ENCODE data around the gene DLGAP1. TPM values are rescaled to one million over a fixed set of nuclear protein-coding genes. Genes with fewer than 3 reads are reported as not detected.
"Not testable (repeated sequence)": the region's sequence is repeated elsewhere in the genome, so short reads cannot be mapped to it uniquely, and the experiment has no call there.

The DLGAP1 gene
- total RNA-seq, 2 experiments from 2014 or later = not detected

GRCh38 chr18:4357579-4357978 is 97.5 kb downstream of the DLGAP1 start:
- H3K27me3 Mint-ChIP-seq = peaks cover 3% of the 10 kb centered on the region
- no peak overlapping the region for H3K27ac Mint-ChIP-seq
- DNase-seq = no peak
- peaks cover 13% of the 10 kb centered on the region for H3K9me3 Mint-ChIP-seq
- no peak for ATAC-seq (ENCODE audit: low read depth)
- H3K4me3 Mint-ChIP-seq = no peak overlapping the region
- no peaks in the 10 kb centered on the region for H3K4me1 Mint-ChIP-seq
- no peaks in the 10 kb centered on the region for H3K36me3 Mint-ChIP-seq
- POLR2A ChIA-PET = no interaction called here

GRCh38 chr18:4356929-4357328 is 98.2 kb downstream of the DLGAP1 start:
- H3K36me3 Mint-ChIP-seq = no peaks in the 10 kb centered on the region
- H3K4me1 Mint-ChIP-seq = no peaks in the 10 kb centered on the region
- POLR2A ChIA-PET = no interaction called here
- H3K4me3 Mint-ChIP-seq = no peak overlapping the region
- DNase-seq (no peak), ATAC-seq (ENCODE audit: low read depth) (no peak)
- no peak overlapping the region for H3K27ac Mint-ChIP-seq
- H3K27me3 Mint-ChIP-seq = peaks cover 3% of the 10 kb centered on the region
- H3K9me3 Mint-ChIP-seq = peaks cover 9% of the 10 kb centered on the region

- Mint-ChIP-seq H3K36me3 (no peaks in the 10 kb centered on the region), H3K27me3 (peaks cover 3% of the 10 kb centered on the region), H3K4me1 (no peaks in the 10 kb centered on the region), H3K27ac (no peak overlapping the region), H3K9me3 (peaks cover 4% of the 10 kb centered on the region), H3K4me3 (no peak overlapping the region)
- ATAC-seq (ENCODE audit: low read depth) (no peak), DNase-seq (no peak)
- POLR2A ChIA-PET = no interaction called here
Measured at GRCh38 chr18:4353853-4354418, 101.2 kb downstream of the DLGAP1 start.

GRCh38 chr18:4352746-4353551 is 102.2 kb downstream of the DLGAP1 start:
- H3K4me1 Mint-ChIP-seq = no peaks in the 10 kb centered on the region
- H3K27ac Mint-ChIP-seq = no peak overlapping the region
- H3K9me3 Mint-ChIP-seq = peaks cover 4% of the 10 kb centered on the region
- DNase-seq = no peak
- H3K4me3 Mint-ChIP-seq = no peak overlapping the region
- ATAC-seq (ENCODE audit: low read depth) = no peak
- no peaks in the 10 kb centered on the region for H3K36me3 Mint-ChIP-seq
- POLR2A ChIA-PET = no interaction called here
- peaks cover 3% of the 10 kb centered on the region for H3K27me3 Mint-ChIP-seq

- peaks cover 3% of the 10 kb centered on the region for H3K27me3 Mint-ChIP-seq
- H3K4me1 Mint-ChIP-seq = no peaks in the 10 kb centered on the region
- ATAC-seq (ENCODE audit: low read depth) (no peak), DNase-seq (no peak)
- H3K9me3 Mint-ChIP-seq = no peaks in the 10 kb centered on the region
- no peaks in the 10 kb centered on the region for H3K36me3 Mint-ChIP-seq
- POLR2A ChIA-PET = no interaction called here
- H3K27ac Mint-ChIP-seq = no peak overlapping the region
- H3K4me3 Mint-ChIP-seq = no peak overlapping the region
Measured at GRCh38 chr18:4351005-4351404, 104.1 kb downstream of the DLGAP1 start.

- Mint-ChIP-seq H3K9me3 (peaks cover 9% of the 10 kb centered on the region), H3K4me3 (no peak overlapping the region), H3K27me3 (no peaks in the 10 kb centered on the region), H3K4me1 (no peaks in the 10 kb centered on the region), H3K36me3 (no peaks in the 10 kb centered on the region), H3K27ac (no peak overlapping the region)
- ATAC-seq (ENCODE audit: low read depth) (no peak), DNase-seq (no peak)
- POLR2A ChIA-PET = no interaction called here
Measured at GRCh38 chr18:4335386-4335785, 119.7 kb downstream of the DLGAP1 start.

GRCh38 chr18:4333043-4333442 is 122.1 kb downstream of the DLGAP1 start:
- DNase-seq (no peak), ATAC-seq (ENCODE audit: low read depth) (no peak)
- Mint-ChIP-seq H3K9me3 (peaks cover 9% of the 10 kb centered on the region), H3K4me1 (no peaks in the 10 kb centered on the region), H3K27ac (no peak overlapping the region), H3K36me3 (no peaks in the 10 kb centered on the region), H3K27me3 (no peaks in the 10 kb centered on the region), H3K4me3 (no peak overlapping the region)
- POLR2A ChIA-PET = no interaction called here

GRCh38 chr18:4319738-4320677 is 135.1 kb downstream of the DLGAP1 start:
- POLR2A ChIA-PET = no interaction called here
- no peak overlapping the region for H3K4me3 Mint-ChIP-seq
- no peak overlapping the region for H3K27ac Mint-ChIP-seq
- DNase-seq (no peak), ATAC-seq (ENCODE audit: low read depth) (no peak)
- peaks cover 8% of the 10 kb centered on the region for H3K9me3 Mint-ChIP-seq
- no peaks in the 10 kb centered on the region for H3K27me3 Mint-ChIP-seq
- no peaks in the 10 kb centered on the region for H3K4me1 Mint-ChIP-seq
- H3K36me3 Mint-ChIP-seq = no peaks in the 10 kb centered on the region

GRCh38 chr18:4318311-4318710 is 136.8 kb downstream of the DLGAP1 start:
- Mint-ChIP-seq H3K27me3 (no peaks in the 10 kb centered on the region), H3K4me1 (no peaks in the 10 kb centered on the region), H3K4me3 (no peak overlapping the region), H3K9me3 (peaks cover 6% of the 10 kb centered on the region), H3K27ac (no peak overlapping the region), H3K36me3 (no peaks in the 10 kb centered on the region)
- ATAC-seq (ENCODE audit: low read depth) = no peak
- POLR2A ChIA-PET = no interaction called here
- DNase-seq = no peak

- H3K27ac Mint-ChIP-seq; H3K36me3 Mint-ChIP-seq; DNase-seq; H3K9me3 Mint-ChIP-seq; H3K4me1 Mint-ChIP-seq; ATAC-seq (ENCODE audit: low read depth); H3K4me3 Mint-ChIP-seq; H3K27me3 Mint-ChIP-seq; POLR2A ChIA-PET: not testable (repeated sequence)
Measured at GRCh38 chr18:4311945-4312344, 143.2 kb downstream of the DLGAP1 start.

- Mint-ChIP-seq H3K36me3 (no peaks in the 10 kb centered on the region), H3K27me3 (no peaks in the 10 kb centered on the region), H3K4me3 (no peak overlapping the region), H3K4me1 (no peaks in the 10 kb centered on the region), H3K27ac (no peak overlapping the region), H3K9me3 (peaks cover 4% of the 10 kb centered on the region)
- POLR2A ChIA-PET = no interaction called here
- ATAC-seq (ENCODE audit: low read depth) (no peak), DNase-seq (no peak)
Measured at GRCh38 chr18:4311136-4311535, 144.0 kb downstream of the DLGAP1 start.

GRCh38 chr18:4309227-4309626 is 145.9 kb downstream of the DLGAP1 start:
- DNase-seq (no peak), ATAC-seq (ENCODE audit: low read depth) (no peak)
- POLR2A ChIA-PET = no interaction called here
- no peak overlapping the region for H3K27ac Mint-ChIP-seq
- H3K9me3 Mint-ChIP-seq = peaks cover 4% of the 10 kb centered on the region
- H3K4me3 Mint-ChIP-seq = no peak overlapping the region
- H3K4me1 Mint-ChIP-seq = no peaks in the 10 kb centered on the region
- H3K36me3 Mint-ChIP-seq = no peaks in the 10 kb centered on the region
- H3K27me3 Mint-ChIP-seq = no peaks in the 10 kb centered on the region

- ATAC-seq (ENCODE audit: low read depth) (no peak), DNase-seq (no peak)
- no peak overlapping the region for H3K4me3 Mint-ChIP-seq
Measured at GRCh38 chr18:4308576-4308975, 146.5 kb downstream of the DLGAP1 start.

More at GRCh38 chr18:4308576-4308975, 146.5 kb downstream of the DLGAP1 start:
- Mint-ChIP-seq H3K4me1 (no peaks in the 10 kb centered on the region), H3K27ac (no peak overlapping the region), H3K9me3 (peaks cover 4% of the 10 kb centered on the region), H3K27me3 (no peaks in the 10 kb centered on the region), H3K36me3 (no peaks in the 10 kb centered on the region)
- POLR2A ChIA-PET = no interaction called here
